Measurements from ENCODE around the gene ATP9A.

- TF ChIP-seq RXRA (IDR thresholded peaks at IDR 0.05; ENCODE audit: borderline replicate concordance, low read depth) (no peak), RAD21 (IDR thresholded peaks at IDR 0.05; ENCODE audit: low read length) (no peak), EZH2phosphoT487 (IDR thresholded peaks at IDR 0.05; ENCODE audit: borderline replicate concordance, low read depth) (no peak), PBX3 (IDR thresholded peaks at IDR 0.05) (no peak), SMC3 (IDR thresholded peaks at IDR 0.05; ENCODE audit: low read depth, low read length) (no peak), GABPA (IDR thresholded peaks at IDR 0.05; ENCODE audit: low read depth) (no peak), CTCF (IDR thresholded peaks at IDR 0.05) (no peak), ELF1 (IDR thresholded peaks at IDR 0.05) (no peak), POLR2AphosphoS5 (IDR thresholded peaks at IDR 0.05; ENCODE audit: low read depth, low read length) (no peak), USF2 (IDR thresholded peaks at IDR 0.05; ENCODE audit: borderline replicate concordance, low read depth, low read length) (no peak), MAX (IDR thresholded peaks at IDR 0.05; ENCODE audit: low read depth) (no peak)
These were observed 183.5 kb downstream of the ATP9A start for GRCh38 chr20:51584737-51585136.
